Cardiac septum (tissue), 1 donor: Measurements from ENCODE around the gene MAP4. TPM values are rescaled to one million over a fixed set of nuclear protein-coding genes. Genes with fewer than 3 reads are reported as not detected.
"Not testable (repeated sequence)": the region's sequence is repeated elsewhere in the genome, so short reads cannot be mapped to it uniquely, and the experiment has no call there.

ENCODE experiments used
- DNase-seq: peaks from one replicate; pipeline ENCODE4 v3.0.0-alpha.2; 2020; ENCODE audit warnings: low spot score
- intact Hi-C: fragments of 100-400 bp; cut with DNase I; formaldehyde crosslinking; loops from one replicate; pipeline ENCODE4 v1.14.0; 2022
- total RNA-seq: library from RNA; stranded (reverse); fragmentation: NEBNext Ultra II Directional; extraction: Animal tissue kit (Norgen Biotek cat#: 25700); gene quantifications from one replicate; pipeline ENCODE4 v1.2.1, GENCODE V29; 2021
- donor health status: DM: no; HTN: no; CAD: no.

MAP4 gene
- total RNA-seq, 1 donor from 2014 or later, result 1,491 TPM

- DNase-seq, result no peak
- intact Hi-C loops, result no loop called here
Measured at GRCh38 chr3:47852604-47853602, 163.3 kb downstream of the MAP4 start.

- DNase-seq, result no peak
- intact Hi-C loops, result no loop called here
Measured at GRCh38 chr3:47851888-47852603, 164.2 kb downstream of the MAP4 start.

GRCh38 chr3:47850564-47851410 lies 165.4 kb downstream of the MAP4 start:
- intact Hi-C loops, result no loop called here
- no peak for DNase-seq

DNA sequence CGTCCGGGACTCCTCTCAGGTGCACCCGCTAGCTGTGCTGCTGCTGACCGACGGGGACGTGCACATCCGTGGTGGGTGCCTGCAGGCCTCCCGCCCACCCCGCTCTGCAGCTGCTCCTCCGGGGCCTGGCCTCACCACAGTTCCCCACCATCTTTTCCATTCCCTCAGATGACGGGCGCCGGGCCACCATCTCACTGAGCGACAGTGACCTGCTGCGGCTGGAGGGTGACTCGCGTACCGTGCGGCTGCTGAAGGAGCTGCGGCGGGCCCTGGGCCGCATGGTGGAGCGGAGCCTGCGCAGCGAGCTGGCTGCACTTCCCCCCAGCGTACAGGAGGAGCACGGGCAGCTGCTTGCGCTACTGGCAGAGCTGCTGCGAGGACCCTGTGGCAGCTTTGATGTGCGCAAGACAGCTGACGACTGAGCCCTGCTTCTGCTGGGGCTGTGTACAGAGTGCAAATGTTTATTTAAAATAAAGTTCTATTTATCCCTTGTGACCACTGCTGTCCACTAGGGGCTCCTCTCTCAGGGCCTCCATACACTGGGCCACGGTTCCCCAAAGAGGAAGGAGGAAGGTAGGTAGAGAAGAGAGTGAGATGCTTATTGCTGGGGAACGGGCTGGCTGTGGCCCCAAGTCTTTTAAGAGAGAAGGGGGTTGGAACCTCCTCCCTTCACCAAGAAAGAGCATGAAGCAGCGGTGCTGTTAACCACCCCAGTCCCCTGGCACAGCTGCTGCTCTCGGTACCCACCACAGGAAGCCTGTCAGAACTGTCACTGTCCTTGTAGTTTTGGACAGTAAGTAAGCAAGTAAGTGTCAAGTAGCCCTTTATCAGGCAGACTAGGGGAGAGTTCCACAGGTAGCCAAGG lies 166.3 kb downstream of the MAP4 start:
- DNase-seq, result no peak
- intact Hi-C loops, result no loop called here

DNA sequence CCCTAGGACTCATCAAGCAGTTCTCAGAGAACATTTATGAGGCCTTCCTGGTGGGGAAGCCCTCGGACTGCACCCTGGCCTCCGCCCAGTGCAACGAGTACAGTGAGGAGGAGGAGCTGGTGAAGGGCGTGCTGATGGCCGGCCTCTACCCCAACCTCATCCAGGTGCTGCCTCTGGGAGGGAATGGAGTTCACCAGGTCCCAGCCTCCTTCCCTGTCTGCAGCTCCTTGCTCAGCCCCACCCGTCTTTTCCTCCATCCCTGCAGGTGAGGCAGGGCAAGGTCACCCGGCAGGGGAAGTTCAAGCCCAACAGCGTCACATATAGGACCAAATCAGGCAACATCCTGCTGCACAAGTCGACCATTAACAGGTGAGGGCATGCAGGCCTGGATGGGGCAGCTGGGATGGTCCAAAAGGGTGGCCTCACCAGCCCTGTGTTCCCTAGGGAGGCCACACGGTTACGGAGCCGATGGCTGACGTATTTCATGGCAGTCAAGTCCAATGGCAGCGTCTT lies 167.0 kb downstream of the MAP4 start:
- no peak for DNase-seq
- intact Hi-C loops, result no loop called here

GRCh38 chr3:47848599-47849117 lies 167.6 kb downstream of the MAP4 start:
- intact Hi-C loops, result no loop called here
- no peak for DNase-seq

GRCh38 chr3:47847801-47848518 lies 168.3 kb downstream of the MAP4 start:
- intact Hi-C loops, result no loop called here
- DNase-seq, result no peak

- intact Hi-C loops, result no loop called here
- DNase-seq, result no peak
Measured at GRCh38 chr3:47847260-47847659, 169.0 kb downstream of the MAP4 start.

DNA sequence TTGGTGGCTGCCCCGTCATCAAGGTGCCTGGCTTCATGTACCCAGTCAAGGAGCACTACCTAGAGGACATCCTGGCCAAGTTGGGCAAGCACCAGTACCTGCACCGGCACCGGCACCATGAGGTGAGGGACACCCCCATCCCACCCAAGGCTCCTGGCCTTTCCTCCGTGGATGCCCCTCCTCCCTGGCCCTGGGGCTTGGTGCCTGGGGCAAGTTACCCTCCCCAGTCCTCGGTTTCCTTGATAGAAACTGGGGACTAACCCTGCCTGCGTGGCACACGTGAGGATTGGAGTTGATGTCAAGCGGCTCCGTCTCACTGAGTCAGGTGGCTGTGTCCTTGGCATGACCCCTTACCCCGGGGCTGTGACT lies 169.4 kb downstream of the MAP4 start:
- intact Hi-C loops, result no loop called here
- DNase-seq, result no peak

DNA sequence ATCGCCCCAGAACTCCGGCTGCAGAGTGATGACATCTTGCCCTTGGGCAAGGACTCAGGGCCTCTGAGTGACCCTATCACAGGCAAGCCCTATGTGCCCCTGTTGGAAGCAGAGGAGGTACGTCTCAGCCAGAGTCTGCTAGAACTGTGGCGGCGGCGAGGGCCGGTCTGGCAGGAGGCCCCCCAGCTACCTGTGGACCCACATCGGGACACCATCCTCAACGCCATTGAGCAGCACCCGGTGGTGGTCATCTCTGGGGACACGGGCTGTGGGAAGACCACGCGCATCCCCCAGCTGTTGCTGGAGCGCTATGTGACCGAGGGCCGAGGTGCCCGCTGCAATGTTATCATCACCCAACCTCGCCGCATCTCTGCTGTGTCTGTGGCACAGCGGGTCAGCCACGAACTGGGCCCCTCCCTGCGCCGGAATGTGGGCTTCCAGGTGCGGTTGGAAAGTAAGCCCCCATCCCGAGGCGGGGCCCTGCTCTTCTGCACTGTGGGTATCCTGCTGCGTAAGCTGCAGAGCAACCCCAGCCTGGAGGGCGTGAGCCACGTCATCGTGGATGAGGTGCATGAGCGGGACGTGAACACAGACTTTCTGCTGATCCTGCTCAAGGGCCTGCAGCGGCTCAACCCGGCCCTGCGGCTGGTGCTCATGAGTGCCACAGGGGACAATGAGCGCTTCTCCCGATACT lies 169.9 kb downstream of the MAP4 start:
- DNase-seq, result no peak
- intact Hi-C loops, result no loop called here

DNA sequence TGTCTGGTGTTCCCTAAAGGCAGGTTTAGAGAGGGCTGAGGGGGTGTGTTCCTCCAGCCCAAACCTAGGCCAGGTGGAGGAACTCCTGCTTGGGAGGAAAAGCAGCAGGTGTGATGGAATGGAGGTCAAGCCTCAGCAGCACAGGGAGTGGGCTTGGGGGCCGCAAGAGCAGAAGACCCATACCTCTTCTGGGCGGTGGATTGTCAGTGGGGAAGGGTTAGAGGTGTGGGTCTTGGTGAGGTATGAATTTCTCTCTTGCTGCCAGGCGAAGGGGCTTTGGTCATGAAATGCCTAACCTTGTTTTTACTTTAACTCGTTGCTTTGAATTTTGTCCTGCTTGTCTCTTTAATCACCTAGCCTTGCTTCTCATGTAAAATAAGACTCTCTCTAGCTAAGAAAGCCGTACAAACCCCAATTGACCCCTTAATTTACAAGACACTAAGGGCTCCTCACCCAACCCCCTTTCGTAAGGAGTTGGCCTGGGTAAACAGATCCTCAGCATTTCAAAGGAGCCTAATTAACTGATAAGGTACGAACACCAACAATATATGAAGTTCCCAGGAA lies 174.3 kb downstream of the MAP4 start:
- intact Hi-C loops, result no loop called here
- DNase-seq, result no peak

- intact Hi-C loops, result loop anchor here (5.0 kb wide), 1 partner anchor 154 kb away; no protein-coding TSS in a partner anchor
- DNase-seq, result no peak
Measured at GRCh38 chr3:47838503-47838902, 177.7 kb downstream of the MAP4 start.

DNA sequence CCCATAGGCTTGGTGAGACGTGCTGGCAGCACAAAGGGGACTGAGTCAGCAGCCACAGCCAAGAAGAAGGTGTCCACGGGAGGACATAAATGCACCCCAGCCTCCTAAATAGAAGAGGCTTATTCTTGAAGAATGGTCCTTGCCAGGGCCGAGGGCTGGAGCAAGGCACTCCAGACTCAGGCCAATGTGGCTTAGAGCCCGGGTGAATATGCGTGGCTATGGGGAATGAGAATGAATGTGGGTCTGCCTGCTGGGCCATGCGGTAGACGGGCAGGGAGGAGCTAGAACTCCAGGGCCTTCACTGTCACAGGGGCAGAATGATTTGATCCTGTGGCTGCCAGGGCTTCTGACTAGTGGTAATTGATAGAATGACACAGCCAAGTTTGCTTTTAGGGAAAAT lies 179.2 kb downstream of the MAP4 start:
- intact Hi-C loops, result loop anchor here (2.0 to 5.0 kb wide), 2 partner anchors 155 to 322 kb away; no protein-coding TSS in a partner anchor

GRCh38 chr3:47829482-47829881 lies 186.7 kb downstream of the MAP4 start:
- intact Hi-C loops, DNase-seq: not testable (repeated sequence)

More for the DNA sequence above, 179.2 kb downstream of the MAP4 start:
- DNase-seq, result no peak

- DNase-seq, result no peak
Measured at GRCh38 chr3:47825590-47825989, 190.6 kb downstream of the MAP4 start.

DNA sequence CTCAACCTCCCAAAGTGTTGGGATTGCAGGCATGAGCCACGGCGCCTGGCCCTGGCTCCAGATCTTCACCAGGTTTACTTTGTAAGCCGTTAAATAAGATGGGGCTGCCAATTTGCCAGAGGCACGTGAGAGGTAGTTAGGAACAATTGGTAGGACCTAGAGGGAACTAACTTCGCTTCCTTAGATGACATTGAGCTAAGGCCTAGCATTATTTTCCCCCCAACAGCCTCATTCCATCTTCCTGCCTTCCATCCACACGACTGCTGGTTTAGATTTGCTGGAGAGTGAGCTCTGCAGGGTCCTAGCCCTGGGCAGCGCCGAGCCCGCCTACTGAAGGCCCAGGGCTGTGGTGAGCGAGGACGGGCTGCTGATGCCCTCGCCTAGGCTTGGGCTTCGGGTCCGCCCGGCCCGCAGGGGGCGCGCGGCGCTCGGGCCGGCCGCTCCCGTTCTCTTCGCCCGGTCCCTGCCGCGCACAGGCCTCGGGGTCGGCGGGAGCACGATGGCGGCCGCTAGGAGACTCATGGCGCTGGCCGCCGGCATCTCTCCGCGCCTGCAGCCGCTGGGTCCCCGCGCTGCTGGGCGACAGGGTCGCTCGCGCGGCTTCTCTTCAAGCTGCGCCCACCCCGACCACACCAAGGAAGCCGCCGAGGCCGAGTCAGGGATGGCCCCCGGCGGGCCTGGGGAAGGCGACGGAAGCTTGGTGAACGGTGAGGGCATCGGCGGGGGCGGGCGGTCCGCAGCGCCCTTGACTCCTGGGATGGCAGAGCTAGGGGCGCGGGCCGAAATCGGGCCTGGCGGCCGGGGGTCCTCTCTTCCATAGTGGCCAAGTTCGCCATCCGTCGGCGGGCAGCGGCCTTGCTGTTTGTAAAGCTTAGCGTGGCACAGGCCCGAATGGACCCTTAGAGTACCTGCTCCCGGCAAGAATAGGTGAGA lies 191.4 kb downstream of the MAP4 start:
- intact Hi-C loops, result no loop called here

More at GRCh38 chr3:47825590-47825989, 190.6 kb downstream of the MAP4 start:
- intact Hi-C loops, result no loop called here

More for the DNA sequence above, 191.4 kb downstream of the MAP4 start:
- peak; percentile 87 for DNase-seq
